GM18873 (cell line): ENCODE data around the gene UBE2R2.
"Not testable (repeated sequence)": the region's sequence is repeated elsewhere in the genome, so short reads cannot be mapped to it uniquely, and the experiment has no call there.

Experiments
- ATAC-seq: cut with Tn5 transposase; IDR thresholded peaks from one replicate; pipeline ENCODE4 v1.9.1; 2021; ENCODE audit warnings: mild to moderate bottlenecking, moderate library complexity, moderate number of reproducible peaks; ENCODE audit not compliant: unreplicated experiment, low FRiP score

UBE2R2 gene

DNA sequence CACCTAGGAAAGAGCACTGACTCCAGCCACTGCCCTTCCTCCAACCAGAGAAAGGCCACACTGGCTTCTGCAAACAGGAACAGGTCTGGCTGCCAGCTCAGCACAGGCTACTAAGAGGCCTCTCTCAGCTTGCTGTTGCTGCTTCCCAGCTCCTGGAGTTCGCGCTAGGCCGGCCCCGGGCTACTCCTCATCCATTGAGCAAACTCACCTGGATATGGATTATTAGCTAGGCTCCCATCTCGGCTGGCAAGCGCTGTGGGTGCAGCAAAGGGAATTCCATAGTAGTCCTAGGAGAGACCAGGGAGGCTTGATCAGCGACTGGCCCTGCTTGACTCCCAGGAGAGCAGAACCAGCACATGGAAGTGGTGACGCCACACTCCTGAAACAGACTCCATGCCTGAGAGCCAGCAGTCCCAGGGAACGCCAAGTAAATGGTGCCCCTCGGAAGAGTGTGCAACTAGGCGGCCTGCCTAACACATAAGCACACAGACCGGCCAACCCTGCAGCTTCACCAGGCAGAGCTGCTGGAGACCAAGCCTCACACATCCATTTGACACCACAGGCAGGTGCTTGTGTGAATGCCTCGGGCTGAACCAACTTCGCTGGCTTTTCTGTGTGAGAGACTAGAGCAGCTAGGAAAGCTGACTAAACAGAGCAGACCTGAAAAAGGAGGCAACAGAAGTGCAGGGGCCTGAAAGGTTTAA lies 107.2 kb downstream of the UBE2R2 start:
- no peak for ATAC-seq

DNA sequence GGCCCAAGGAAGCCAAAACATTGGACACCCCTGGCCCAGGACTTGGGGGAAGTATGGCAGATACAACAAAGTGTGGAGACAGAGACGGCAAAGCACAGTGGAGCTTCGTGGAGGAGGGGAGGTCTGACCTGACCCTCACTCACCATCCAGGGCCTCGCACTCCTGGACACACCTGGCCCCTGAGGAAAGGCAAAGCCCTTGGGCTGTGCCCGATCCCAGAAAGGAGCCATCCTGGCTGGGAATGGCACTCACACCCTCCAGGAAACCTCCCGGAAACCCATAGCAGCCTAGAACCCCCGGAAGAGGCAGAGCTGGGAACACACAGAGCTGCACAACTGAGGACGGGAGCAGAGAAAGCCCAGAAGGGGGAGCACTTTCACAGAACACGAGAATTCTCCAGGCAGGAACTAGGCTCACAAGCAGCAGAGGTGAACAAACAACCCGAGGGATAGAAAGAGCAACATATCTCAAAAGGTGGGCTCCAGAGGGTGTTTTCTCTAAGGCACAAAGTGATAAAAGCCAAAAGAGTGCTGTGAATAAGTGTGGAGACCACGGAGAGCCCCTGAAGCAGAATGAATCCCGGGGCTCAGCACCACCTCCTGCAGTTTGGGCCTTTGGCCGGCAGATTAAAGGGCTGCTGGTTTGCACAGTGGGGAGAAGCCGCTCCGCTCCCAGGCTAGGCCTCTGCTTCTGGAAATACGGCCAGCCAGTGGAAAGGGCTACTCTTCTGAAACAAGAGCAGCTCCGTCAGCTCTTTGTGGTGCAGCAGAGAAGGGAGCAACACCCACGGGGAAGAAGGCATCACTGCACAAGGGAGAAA lies 108.2 kb downstream of the UBE2R2 start:
- no peak for ATAC-seq

- no peak for ATAC-seq
Measured at GRCh38 chr9:33926746-33927485, 110.0 kb downstream of the UBE2R2 start.

GRCh38 chr9:33927694-33928093 lies 110.7 kb downstream of the UBE2R2 start:
- no peak for ATAC-seq

- no peak for ATAC-seq
Measured at GRCh38 chr9:33931326-33931725, 114.4 kb downstream of the UBE2R2 start.

DNA sequence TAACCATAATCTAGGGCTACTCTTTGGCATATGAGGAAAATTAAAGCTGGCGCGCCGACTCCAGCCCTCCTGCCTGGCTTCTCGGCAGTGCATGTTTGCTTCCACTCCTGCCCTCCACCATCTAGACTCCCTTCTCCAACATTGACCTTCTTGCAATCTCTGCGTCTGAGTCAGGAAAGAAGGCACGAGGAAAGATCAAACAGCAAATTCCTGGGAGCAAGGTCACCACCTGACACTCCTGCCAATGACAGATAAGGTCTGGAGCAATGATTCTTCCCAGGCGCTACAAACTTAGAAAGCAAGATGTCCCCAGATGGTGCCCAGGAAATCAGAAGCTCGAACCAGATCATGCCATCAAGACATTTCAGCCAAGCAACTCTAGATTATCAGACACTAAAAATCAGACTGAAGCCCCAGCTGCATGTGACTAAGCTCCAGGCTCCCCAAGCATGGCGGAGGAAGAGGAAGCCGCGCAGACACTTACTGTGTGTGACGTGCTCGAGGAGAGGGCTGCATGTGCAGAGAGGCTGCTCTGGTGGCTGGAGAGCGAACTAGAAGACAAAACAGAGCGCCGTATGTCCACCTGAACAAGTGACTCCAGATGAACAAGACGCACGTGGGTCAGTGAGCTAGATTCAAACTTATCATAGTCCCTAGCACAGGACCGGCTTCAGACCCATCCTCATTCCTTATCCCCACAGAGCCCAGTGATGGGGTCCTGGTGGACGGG lies 115.3 kb downstream of the UBE2R2 start:
- no peak for ATAC-seq

DNA sequence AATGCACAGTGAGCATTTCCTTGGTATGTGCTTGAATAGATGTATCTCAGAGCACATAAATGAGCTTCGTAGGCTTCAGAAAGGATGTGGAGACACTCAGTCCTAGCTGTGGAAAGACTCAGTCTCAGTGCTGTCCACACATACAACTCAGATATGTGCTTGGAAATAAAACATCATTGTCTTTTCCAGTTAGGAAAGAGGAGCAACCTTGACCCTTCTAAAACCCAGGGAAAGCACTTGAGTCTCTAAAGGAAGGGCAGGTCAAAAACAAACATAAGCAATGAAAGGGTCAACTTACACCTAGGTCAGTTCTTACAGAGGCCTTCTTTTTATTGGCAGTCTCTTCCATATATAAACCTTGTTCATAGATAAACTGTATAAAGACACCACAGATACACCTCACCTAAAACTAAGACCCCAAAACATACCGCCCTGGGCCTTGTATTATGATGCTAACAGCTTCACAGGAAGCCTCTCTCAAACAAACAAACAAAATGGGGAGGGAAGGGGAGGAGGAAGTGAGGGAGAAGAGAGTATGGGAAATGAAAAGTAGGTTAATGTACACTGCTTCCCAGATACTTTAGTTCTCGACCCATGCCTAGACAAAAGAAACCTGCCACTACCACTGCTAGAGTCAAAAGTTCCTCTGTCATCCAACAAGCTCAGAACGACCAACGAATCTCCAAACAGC lies 117.4 kb downstream of the UBE2R2 start:
- ATAC-seq = no peak

GRCh38 chr9:33939924-33940874 lies 123.2 kb downstream of the UBE2R2 start:
- no peak for ATAC-seq

DNA sequence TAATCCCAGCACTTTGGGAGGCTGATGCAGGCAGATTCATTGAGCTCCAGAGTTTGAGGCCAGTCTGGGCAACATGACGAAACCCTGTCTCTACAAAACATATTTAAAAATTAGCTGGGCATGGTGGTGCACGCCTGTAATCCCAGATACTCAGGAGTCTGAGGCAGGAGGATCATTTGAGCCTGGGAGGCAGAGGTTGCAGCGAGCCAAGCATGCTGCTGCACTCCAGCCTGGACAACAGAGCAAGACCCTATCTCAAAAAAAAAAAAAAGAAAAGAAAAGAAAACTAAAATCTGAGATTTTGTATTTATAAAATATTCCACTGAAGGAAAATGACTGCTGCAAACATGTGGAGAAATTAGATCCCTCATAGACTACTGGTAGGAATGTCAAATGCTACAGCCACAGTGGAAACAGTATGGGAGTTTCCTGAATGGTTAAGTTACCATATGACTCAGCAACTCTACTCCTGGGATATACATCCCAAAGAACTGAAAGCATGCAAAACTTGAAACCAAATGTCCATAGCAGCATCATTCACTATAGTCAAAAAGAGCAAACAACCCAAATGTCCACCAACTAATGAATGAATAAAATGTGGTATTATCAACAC lies 125.6 kb downstream of the UBE2R2 start:
- ATAC-seq = no peak

DNA sequence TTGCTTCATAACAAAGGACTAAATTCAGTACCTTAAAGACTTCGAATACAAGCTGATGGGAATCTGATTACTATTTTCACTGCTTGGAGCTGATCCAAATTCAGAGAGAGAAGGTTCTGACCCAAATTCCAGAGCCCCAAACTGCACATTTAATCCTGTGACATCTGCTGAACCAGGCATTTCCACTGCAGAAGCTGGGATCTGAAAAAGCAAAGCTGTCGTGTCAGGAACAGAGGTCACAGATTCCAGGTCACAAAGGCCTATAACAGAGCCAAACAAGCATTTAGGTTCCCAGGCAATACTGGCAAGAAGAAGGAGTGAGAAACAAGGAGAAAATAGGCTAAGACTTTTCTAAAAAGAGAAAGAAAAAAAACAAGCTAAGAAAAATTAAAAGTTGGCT lies 126.4 kb downstream of the UBE2R2 start:
- no peak for ATAC-seq

DNA sequence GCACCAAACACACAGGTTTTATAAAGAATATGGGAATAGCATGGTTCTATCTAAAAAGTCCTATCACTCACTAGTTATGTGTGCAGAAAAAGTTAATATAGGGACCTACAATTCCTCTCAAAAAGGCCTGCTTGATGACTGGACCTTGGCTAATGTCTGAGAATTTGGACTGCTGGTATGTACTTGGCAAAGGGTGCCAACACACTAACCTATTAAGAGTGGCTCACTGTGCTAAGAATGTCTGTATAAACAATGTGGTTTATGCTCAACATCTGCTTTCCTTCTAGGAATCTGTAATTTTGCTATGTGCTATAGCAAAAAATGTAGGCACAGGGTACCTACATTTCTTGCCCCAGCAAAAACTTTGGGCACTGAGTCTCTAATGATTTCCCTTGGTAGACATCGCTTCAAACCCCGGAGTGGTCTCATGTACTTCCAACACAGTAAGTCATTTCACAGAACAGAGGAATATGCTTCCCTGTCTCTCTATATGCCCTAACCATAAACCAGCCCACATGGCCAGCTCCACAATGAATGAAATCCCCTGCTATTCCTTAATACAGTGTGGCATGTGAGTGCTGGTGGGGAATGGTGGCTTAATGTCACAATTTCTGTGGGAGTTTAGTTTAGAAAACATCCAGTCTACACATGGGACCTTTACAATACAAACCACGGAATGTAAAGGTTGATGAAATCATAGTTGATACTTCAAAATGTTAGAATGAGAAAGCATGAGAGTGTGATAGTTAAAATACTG lies 130.0 kb downstream of the UBE2R2 start:
- ATAC-seq = no peak

DNA sequence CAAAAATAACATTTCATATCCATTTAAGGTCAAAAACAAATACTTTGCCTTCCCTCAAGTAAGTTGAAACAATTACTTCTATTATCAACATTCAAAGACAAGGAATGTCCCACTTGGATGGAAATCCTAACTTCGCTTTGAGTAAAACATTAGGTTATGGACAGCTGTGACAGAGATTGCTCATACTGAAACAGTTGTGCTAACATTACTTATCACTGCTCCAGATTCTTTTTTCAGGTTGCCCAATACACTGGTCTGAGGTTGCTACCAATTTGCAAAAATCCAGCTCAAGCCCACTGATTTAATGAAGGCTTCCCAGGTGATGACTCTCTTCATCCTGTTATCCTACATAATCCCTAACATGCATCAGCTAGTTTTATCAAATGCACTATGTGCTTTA lies 133.4 kb downstream of the UBE2R2 start:
- no peak for ATAC-seq

DNA sequence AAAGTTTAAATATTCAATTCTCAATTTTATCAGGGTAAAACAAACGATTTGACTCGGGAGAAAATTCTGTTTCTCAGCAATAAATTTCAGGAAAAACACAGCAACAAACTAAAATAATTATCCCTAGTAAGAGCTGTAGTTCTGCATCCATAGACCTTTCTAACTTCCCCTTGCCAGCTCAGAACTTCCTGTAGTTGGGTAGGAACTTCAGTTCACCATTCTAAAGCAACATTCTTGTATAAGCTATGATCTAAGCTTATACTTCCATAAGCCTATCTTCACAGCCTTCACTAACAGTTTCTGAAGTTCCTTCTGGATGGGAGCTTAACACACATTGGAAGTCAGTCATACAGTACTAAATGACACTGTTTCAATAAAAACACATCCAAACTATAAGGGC lies 135.1 kb downstream of the UBE2R2 start:
- ATAC-seq = no peak

GRCh38 chr9:33956544-33956943 lies 139.6 kb downstream of the UBE2R2 start:
- ATAC-seq = no peak

- no peak for ATAC-seq
Measured at GRCh38 chr9:33959725-33960124, 142.8 kb downstream of the UBE2R2 start.

GRCh38 chr9:33962468-33962867 lies 145.5 kb downstream of the UBE2R2 start:
- not testable (repeated sequence) for ATAC-seq

DNA sequence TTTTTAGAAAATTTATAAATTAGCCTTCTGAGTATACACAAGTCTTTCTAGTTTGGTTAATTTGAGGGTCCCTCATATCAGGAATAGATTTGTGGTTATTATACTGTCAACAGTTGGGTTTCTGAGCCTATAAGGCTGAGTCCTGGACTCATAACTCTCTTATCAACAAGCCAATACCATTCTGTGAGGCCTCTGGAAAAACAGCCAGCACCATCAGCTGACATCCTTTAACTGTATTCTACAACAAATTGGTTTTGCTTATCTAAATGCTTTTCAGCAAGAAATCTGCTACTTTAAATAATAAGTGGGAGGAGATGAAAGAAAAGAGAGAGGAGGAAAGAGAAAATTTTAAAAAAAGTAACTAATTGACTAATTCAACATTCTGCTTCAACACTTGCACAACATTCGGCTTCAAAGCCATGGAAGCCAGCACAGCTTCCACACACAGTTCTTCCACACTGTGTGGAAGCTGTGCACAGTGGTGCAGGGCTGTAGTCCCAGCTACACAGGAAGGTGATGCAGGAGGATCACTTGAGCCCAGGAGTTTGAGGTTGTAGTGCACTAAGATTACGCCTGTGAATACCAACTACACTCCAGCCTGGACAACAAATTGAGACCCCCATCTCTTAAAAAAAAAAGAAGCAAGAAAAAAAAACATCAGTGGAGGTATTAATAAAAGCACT lies 147.3 kb downstream of the UBE2R2 start:
- no peak for ATAC-seq
